ENCODE data around the gene RRAGC. TPM values are rescaled to one million over a fixed set of nuclear protein-coding genes. Genes with fewer than 3 reads are reported as not detected.

RRAGC gene
- total RNA-seq, 4 donors from 2014 or later, result 48.4 to 90.8 (median 53.5) TPM

- TF ChIP-seq, protein P1, sequence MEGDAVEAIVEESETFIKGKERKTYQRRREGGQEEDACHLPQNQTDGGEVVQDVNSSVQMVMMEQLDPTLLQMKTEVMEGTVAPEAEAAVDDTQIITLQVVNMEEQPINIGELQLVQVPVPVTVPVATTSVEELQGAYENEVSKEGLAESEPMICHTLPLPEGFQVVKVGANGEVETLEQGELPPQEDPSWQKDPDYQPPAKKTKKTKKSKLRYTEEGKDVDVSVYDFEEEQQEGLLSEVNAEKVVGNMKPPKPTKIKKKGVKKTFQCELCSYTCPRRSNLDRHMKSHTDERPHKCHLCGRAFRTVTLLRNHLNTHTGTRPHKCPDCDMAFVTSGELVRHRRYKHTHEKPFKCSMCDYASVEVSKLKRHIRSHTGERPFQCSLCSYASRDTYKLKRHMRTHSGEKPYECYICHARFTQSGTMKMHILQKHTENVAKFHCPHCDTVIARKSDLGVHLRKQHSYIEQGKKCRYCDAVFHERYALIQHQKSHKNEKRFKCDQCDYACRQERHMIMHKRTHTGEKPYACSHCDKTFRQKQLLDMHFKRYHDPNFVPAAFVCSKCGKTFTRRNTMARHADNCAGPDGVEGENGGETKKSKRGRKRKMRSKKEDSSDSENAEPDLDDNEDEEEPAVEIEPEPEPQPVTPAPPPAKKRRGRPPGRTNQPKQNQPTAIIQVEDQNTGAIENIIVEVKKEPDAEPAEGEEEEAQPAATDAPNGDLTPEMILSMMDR (IDR thresholded peaks at IDR 0.05; ENCODE audit: low read depth), result no peak
Observed at GRCh38 chr1:38819516-38819915, 40.1 kb downstream of the RRAGC start.

GRCh38 chr1:38819040-38819439 lies 40.5 kb downstream of the RRAGC start:
- TF ChIP-seq, protein P1 (IDR thresholded peaks at IDR 0.05; ENCODE audit: low read depth), result no peak

DNA sequence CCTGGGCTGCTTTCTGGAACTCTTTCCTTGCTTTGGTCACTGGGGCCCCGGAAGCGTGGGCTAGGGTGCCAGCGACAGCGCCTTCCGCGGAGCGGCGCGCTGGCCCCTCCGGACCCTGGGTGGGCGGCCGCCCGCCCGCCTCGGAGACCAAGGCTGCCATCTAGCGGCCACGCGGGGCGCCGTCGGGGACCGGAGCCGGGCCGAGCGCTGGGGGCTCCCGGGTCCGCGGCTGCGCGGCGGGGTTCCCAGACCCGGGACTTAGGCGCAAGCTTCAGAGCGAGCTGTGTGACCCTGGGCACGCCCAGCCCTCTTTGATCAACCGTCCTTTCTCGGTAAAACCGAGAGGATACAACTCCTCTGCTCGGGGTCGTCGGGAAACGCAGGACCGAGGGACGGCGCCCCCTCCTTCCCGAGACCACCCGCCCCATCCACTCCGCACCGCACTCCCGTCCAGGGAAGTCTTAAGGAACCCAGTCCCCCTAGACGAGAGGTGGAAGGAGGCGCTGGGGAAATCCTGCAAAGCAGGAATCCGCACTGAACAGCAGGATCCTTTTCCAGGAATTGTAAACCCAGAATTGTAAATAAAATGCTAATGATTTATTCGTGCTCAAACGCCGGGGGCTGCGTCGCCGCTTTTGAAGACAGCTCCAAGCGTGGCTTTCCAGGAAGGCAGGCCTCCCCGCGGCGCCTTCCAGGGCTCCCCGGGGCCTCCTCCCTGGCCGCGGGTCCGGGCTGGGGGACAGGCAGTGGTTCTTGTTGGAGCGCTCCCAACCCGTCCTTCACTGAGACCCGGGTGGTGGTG lies 41.2 kb downstream of the RRAGC start:
- TF ChIP-seq, protein P1 (IDR thresholded peaks at IDR 0.05; ENCODE audit: low read depth), result no peak

- TF ChIP-seq, protein P1 (IDR thresholded peaks at IDR 0.05; ENCODE audit: low read depth), result no peak
Observed at GRCh38 chr1:38817267-38818174, 42.1 kb downstream of the RRAGC start.

- TF ChIP-seq, protein P1 (IDR thresholded peaks at IDR 0.05; ENCODE audit: low read depth), result no peak
Observed at GRCh38 chr1:38815903-38816627, 43.5 kb downstream of the RRAGC start.

DNA sequence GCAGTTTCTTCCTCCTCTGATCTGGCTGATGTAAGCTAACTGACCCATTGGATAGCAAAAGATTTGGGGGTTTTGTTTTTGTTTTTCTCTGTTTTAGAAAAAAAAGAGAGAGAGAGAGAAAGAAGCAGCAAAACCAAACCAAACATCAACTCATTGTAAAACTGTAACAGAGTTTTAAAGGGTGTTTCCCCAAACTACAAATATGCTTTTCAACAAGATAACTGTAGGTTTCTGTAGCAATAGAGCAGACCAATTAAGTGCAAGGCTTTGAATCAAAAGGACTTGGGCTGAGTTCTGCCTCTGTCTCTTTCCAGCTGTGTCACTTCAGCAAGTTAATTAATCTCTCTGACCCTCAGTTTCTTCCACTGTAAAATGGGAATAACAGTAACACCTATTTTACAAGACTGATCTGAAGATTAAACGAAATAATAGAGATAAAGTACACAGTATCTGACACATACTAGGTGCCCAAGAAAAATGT lies 44.5 kb downstream of the RRAGC start:
- TF ChIP-seq, protein P1 (IDR thresholded peaks at IDR 0.05; ENCODE audit: low read depth), result no peak
